Mesenchymal stem cell (in vitro differentiated cells and primary cell): ENCODE results near the gene CHN2.
A peak's percentile ranks its signal among the peaks of the same experiment; 100 is the strongest.

ENCODE experiments used
- DNase-seq: peaks from one replicate; pipeline ENCODE4 v3.0.0-alpha.2; 2013
- H2AFZ ChIP-seq: one replicate; pipeline ENCODE4 v1.6.1; 2013; ENCODE audit warnings: low read depth, mild to moderate bottlenecking, control low read depth, inconsistent platforms, low read length, moderate library complexity
- H2AK5ac ChIP-seq: 2 replicates; pipeline ENCODE4 v1.6.1; 2013; ENCODE audit warnings: low read length, moderate library complexity, mild to moderate bottlenecking, inconsistent platforms; ENCODE audit not compliant: severe bottlenecking
- H2BK120ac ChIP-seq: one replicate; pipeline ENCODE4 v1.6.1; 2013; ENCODE audit warnings: low read depth, mild to moderate bottlenecking, inconsistent platforms, low read length, moderate library complexity
- H2BK12ac ChIP-seq, 2 experiments: one replicate each; pipeline ENCODE4 v1.6.1; 2013; ENCODE audit warnings: inconsistent platforms in 2 of 2, low read length in 2 of 2, mild to moderate bottlenecking in 2 of 2, moderate library complexity in 2 of 2, control low read depth in 1 of 2
- H2BK15ac ChIP-seq: one replicate; pipeline ENCODE4 v1.6.1; 2013; ENCODE audit warnings: mild to moderate bottlenecking, low read depth, inconsistent platforms; ENCODE audit not compliant: poor library complexity, severe bottlenecking
- H2BK5ac ChIP-seq: 2 replicates; pipeline ENCODE4 v1.6.1; 2013; ENCODE audit warnings: low read depth, mild to moderate bottlenecking, low read length, control low read depth, inconsistent platforms; ENCODE audit not compliant: poor library complexity, severe bottlenecking
- H3K14ac ChIP-seq, 2 experiments: one replicate each; pipeline ENCODE4 v1.6.1; 2013; ENCODE audit warnings: inconsistent platforms in 2 of 2, low read length in 2 of 2, control low read depth in 1 of 2, mild to moderate bottlenecking in 1 of 2, moderate library complexity in 1 of 2
- H3K18ac ChIP-seq, 2 experiments: one replicate each; pipeline ENCODE4 v1.6.1; 2013; ENCODE audit warnings: inconsistent platforms in 2 of 2, low read length in 2 of 2, control low read depth in 1 of 2, low read depth in 1 of 2, mild to moderate bottlenecking in 1 of 2
- H3K23ac ChIP-seq, 2 experiments: one replicate each; pipeline ENCODE4 v1.6.1; 2013; ENCODE audit warnings: inconsistent platforms in 2 of 2, low read length in 2 of 2, mild to moderate bottlenecking in 2 of 2, moderate library complexity in 2 of 2, control low read depth in 1 of 2
- H3K27ac ChIP-seq: 2 replicates; pipeline ENCODE4 v1.5.1; 2013; ENCODE audit warnings: mild to moderate bottlenecking, moderate library complexity, low read length, control low read depth, inconsistent platforms; ENCODE audit not compliant: poor library complexity, severe bottlenecking
- H3K27me3 ChIP-seq, 2 experiments: 2 replicates each; pipeline versions ENCODE4 v1.6.1 to v1.7.0; 2013; ENCODE audit warnings: low read length in 2 of 2, mild to moderate bottlenecking in 2 of 2, moderate library complexity in 2 of 2, control low read depth in 1 of 2, inconsistent platforms in 1 of 2; ENCODE audit not compliant: control insufficient read depth in 1 of 2, insufficient read depth in 1 of 2
- H3K36me3 ChIP-seq, 2 experiments: 2 replicates each; pipeline versions ENCODE4 v1.6.1 to v1.7.0; 2013; ENCODE audit warnings: low read length in 2 of 2, control low read depth in 1 of 2, inconsistent platforms in 1 of 2, low read depth in 1 of 2, mild to moderate bottlenecking in 1 of 2; ENCODE audit not compliant: insufficient read depth in 2 of 2, control insufficient read depth in 1 of 2
- H3K4ac ChIP-seq, 2 experiments: one replicate each; pipeline ENCODE4 v1.6.1; 2013; ENCODE audit warnings: inconsistent platforms in 2 of 2, low read length in 2 of 2, mild to moderate bottlenecking in 2 of 2, moderate library complexity in 2 of 2, control low read depth in 1 of 2, low read depth in 1 of 2
- H3K4me1 ChIP-seq: 2 replicates; pipeline ENCODE4 v1.6.1; 2013; ENCODE audit warnings: low read depth, low read length, control low read depth; ENCODE audit not compliant: control insufficient read depth, insufficient read depth
- H3K4me2 ChIP-seq: 2 replicates; pipeline ENCODE4 v1.6.1; 2013; ENCODE audit warnings: low read length, mild to moderate bottlenecking, inconsistent platforms; ENCODE audit not compliant: poor library complexity, severe bottlenecking
- H3K4me3 ChIP-seq, 2 experiments: 2 replicates each; pipeline versions ENCODE4 v1.5.1 to v1.7.0; 2013; ENCODE audit warnings: low read length in 2 of 2, mild to moderate bottlenecking in 2 of 2, control low read depth in 1 of 2, low read depth in 1 of 2; ENCODE audit not compliant: insufficient read depth in 1 of 2
- H3K79me1 ChIP-seq: replicated peaks from 2 replicates; pipeline ENCODE4 v1.6.1; 2013; ENCODE audit warnings: mild to moderate bottlenecking, control low read depth, low read length, inconsistent platforms; ENCODE audit not compliant: poor library complexity, severe bottlenecking
- H3K9ac ChIP-seq: 2 replicates; pipeline ENCODE4 v1.7.0; 2013; ENCODE audit warnings: mild to moderate bottlenecking, low read length, moderate library complexity
- H3K9me3 ChIP-seq: 2 replicates; pipeline ENCODE4 v1.7.0; 2013; ENCODE audit warnings: mild to moderate bottlenecking, low read length; ENCODE audit not compliant: control insufficient read depth
- H4K8ac ChIP-seq: one replicate; pipeline ENCODE4 v1.6.1; 2013; ENCODE audit warnings: inconsistent platforms, mild to moderate bottlenecking, low read length, moderate library complexity
- H4K91ac ChIP-seq: one replicate; pipeline ENCODE4 v1.6.1; 2013; ENCODE audit warnings: mild to moderate bottlenecking, low read length, inconsistent platforms
- WGBS: methylation state at CpG from one replicate; pipeline ENCODE4 v1.1.7; 2013; ENCODE audit warnings: mixed read lengths; 5-methylcytosine and 5-hydroxymethylcytosine counted together

CHN2 gene

DNA sequence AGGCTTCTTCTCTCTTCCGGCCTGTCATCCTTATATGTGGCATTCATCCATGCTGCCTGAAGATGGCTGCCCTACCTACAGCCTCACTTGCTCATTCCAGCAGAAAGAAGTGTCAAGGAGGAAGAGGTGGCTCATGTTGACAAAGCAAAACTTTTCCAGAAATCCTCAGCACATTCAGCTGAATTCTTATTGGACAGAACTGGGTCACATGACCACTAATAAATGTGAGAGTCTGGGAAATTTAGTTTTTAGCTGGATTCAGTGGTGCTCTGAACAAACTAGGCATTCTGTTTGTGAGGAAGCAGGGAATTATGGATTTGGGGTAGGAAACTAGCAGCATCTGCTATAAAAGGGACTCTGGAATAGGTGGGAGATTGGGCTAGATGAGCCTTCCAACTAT, 58.6 kb downstream of the CHN2 start:
- Histone ChIP-seq H3K4me1 (no peaks in the 10 kb centered on the region), H3K36me3 (no peaks in the 10 kb centered on the region), H3K23ac (no peak overlapping the region), H4K91ac (no peak overlapping the region), H2AK5ac (no peak overlapping the region), H3K18ac (peak overlapping the region in 1 of 2 experiments; percentile 8), H3K4me3 (no peak overlapping the region), H3K4me2 (no peak overlapping the region), H3K9me3 (no peaks in the 10 kb centered on the region), H2BK120ac (no peak overlapping the region), H2BK12ac (no peak overlapping the region), H3K27me3 (peaks cover 6 to 7% of the 10 kb centered on the region in 2 experiments), H3K4ac (no peak overlapping the region), H3K27ac (no peak overlapping the region), H3K79me1 (no peaks in the 10 kb centered on the region), H3K14ac (no peak overlapping the region), H2AFZ (no peak overlapping the region), H4K8ac (no peak overlapping the region), H3K9ac (no peak overlapping the region), H2BK5ac (no peak overlapping the region), H2BK15ac (no peak overlapping the region)
- WGBS, result 100% methylated on average over 1 of the region's 1 CpG
- DNase-seq, result no peak

DNA sequence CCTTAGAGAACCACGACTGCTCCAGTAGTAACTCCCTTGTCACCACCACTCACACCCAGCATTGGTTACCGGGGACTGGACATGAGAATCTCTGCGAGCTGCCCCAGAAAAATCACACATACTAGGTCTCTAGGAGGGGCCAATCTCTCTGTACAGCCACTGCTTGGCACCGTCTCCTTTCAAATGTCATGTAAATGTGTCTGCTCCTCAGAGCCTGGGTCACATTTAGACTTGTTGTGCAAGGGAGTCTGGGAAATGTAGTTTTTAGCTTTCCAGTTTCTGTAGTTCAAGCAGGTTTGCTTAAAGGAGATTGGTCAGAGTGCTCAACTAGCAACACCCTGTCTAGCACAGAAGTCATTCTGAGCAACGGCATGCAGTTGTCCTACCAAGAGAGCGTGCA, 60.0 kb downstream of the CHN2 start:
- Histone ChIP-seq H2BK15ac (no peak overlapping the region), H3K9me3 (no peaks in the 10 kb centered on the region), H2BK5ac (no peak overlapping the region), H2AK5ac (no peak overlapping the region), H3K36me3 (no peaks in the 10 kb centered on the region), H3K4ac (no peak overlapping the region), H3K4me1 (no peaks in the 10 kb centered on the region), H3K79me1 (no peaks in the 10 kb centered on the region), H2BK120ac (no peak overlapping the region), H3K4me2 (no peak overlapping the region), H4K91ac (no peak overlapping the region), H3K23ac (no peak overlapping the region), H3K27me3 (peaks cover 6 to 7% of the 10 kb centered on the region in 2 experiments), H3K4me3 (no peak overlapping the region), H4K8ac (no peak overlapping the region), H2AFZ (no peak overlapping the region), H2BK12ac (peak overlapping the region in 1 of 2 experiments; percentile 31), H3K18ac (peak overlapping the region in 1 of 2 experiments; percentile 3), H3K27ac (no peak overlapping the region), H3K9ac (no peak overlapping the region), H3K14ac (peak overlapping the region in 1 of 2 experiments; percentile 18)
- WGBS, result 93% methylated on average over 6 of the region's 6 CpGs
- peak; percentile 23 for DNase-seq

- no peak overlapping the region for H2BK15ac ChIP-seq
- no peak overlapping the region for H3K4ac ChIP-seq
- DNase-seq, result peak; percentile 47
- H2BK12ac ChIP-seq, result peak overlapping the region in 1 of 2 experiments; percentile 25
- H3K27ac ChIP-seq, result no peak overlapping the region
- peak overlapping the region; percentile 44 for H2AFZ ChIP-seq
- H3K4me3 ChIP-seq, result no peak overlapping the region
- H2BK5ac ChIP-seq, result no peak overlapping the region
- H3K79me1 ChIP-seq, result no peaks in the 10 kb centered on the region
- peak overlapping the region in 1 of 2 experiments; percentile 3 for H3K18ac ChIP-seq
- no peaks in the 10 kb centered on the region for H3K36me3 ChIP-seq
- H3K23ac ChIP-seq, result no peak overlapping the region
- no peak overlapping the region for H3K9ac ChIP-seq
- peak overlapping the region; percentile 12 for H4K8ac ChIP-seq
- no peak overlapping the region for H3K4me2 ChIP-seq
- H3K27me3 ChIP-seq, result peaks cover 6 to 7% of the 10 kb centered on the region in 2 experiments
- 67% methylated on average over 5 of the region's 6 CpGs for WGBS
- no peaks in the 10 kb centered on the region for H3K9me3 ChIP-seq
- H2BK120ac ChIP-seq, result no peak overlapping the region
- H2AK5ac ChIP-seq, result no peak overlapping the region
- no peak overlapping the region for H4K91ac ChIP-seq
- no peak overlapping the region for H3K14ac ChIP-seq
- H3K4me1 ChIP-seq, result no peaks in the 10 kb centered on the region
Observed at GRCh38 chr7:29255199-29255878, 60.8 kb downstream of the CHN2 start.

GRCh38 chr7:29255906-29256692, 61.5 kb downstream of the CHN2 start:
- Histone ChIP-seq H3K4me3 (no peak overlapping the region), H2AFZ (no peak overlapping the region), H2AK5ac (no peak overlapping the region), H3K36me3 (no peaks in the 10 kb centered on the region), H3K4me1 (no peaks in the 10 kb centered on the region), H3K27me3 (peaks cover 6 to 7% of the 10 kb centered on the region in 2 experiments), H3K4me2 (no peak overlapping the region), H2BK120ac (no peak overlapping the region), H4K91ac (no peak overlapping the region), H3K14ac (no peak overlapping the region), H3K23ac (no peak overlapping the region), H4K8ac (no peak overlapping the region), H3K4ac (no peak overlapping the region), H3K18ac (no peak overlapping the region), H3K79me1 (no peaks in the 10 kb centered on the region), H2BK12ac (no peak overlapping the region), H3K27ac (no peak overlapping the region), H3K9me3 (no peaks in the 10 kb centered on the region), H2BK15ac (no peak overlapping the region), H2BK5ac (no peak overlapping the region), H3K9ac (no peak overlapping the region)
- 68% methylated on average over 2 of the region's 5 CpGs for WGBS
- peak; percentile 63 for DNase-seq
